Stomach (tissue), 9 donors: Measurements from ENCODE around the gene DCAF6. TPM values are rescaled to one million over a fixed set of nuclear protein-coding genes. Genes with fewer than 3 reads are reported as not detected.
A peak's percentile ranks its signal among the peaks of the same experiment; 100 is the strongest.

Experiments
- DNase-seq, 2 donors: peaks; one replicate each; pipeline versions ENCODE4 v3.0.0 to v3.0.0-alpha.2; 2013 to 2019
- H3K27ac ChIP-seq, 5 donors: fragments of 200-600 bp in 4 of 5; sonication (generic) in 4 of 5; one replicate each; pipeline ENCODE4 v1.5.1; 2013 to 2019; ENCODE audit warnings: mild to moderate bottlenecking in 1 of 5, moderate library complexity in 1 of 5
- H3K27me3 ChIP-seq, 3 donors: fragments of 200-600 bp; sonication (generic); one replicate each; pipeline ENCODE4 v1.5.1; 2017 to 2019; ENCODE audit warnings: mixed run types in 1 of 3
- H3K36me3 ChIP-seq, 4 donors: fragments of 200-600 bp; sonication (generic); 1 replicate in 3 of 4; 2 replicates in 1 of 4; pipeline ENCODE4 v1.5.1; 2016 to 2019
- H3K4me1 ChIP-seq, 4 donors: fragments of 200-600 bp; sonication (generic); one replicate each; pipeline ENCODE4 v1.5.1; 2016 to 2019
- H3K4me3 ChIP-seq, 4 donors: fragments of 200-600 bp; sonication (generic) in 3 of 4; one replicate each; pipeline ENCODE4 v1.5.1; 2016 to 2019; ENCODE audit warnings: mild to moderate bottlenecking in 1 of 4
- H3K9me3 ChIP-seq, 4 donors: fragments of 200-600 bp; sonication (generic); one replicate each; pipeline ENCODE4 v1.5.1; 2016 to 2019
- EP300 ChIP-seq: sonication (generic); formaldehyde crosslinking; IDR thresholded peaks from one replicate; pipeline ENCODE4 v1.6.1; 2017; ENCODE audit warnings: antibody characterized with exemption
- POLR2A ChIP-seq, 4 donors: fragments of 450-650 bp; IDR thresholded peaks; one replicate each; pipeline ENCODE4 v1.6.1; 2016; ENCODE audit warnings: antibody characterized with exemption in 4 of 4, control low read depth in 2 of 4, mild to moderate bottlenecking in 1 of 4, moderate library complexity in 1 of 4
- POLR2AphosphoS5 ChIP-seq, 3 donors: sonication (generic); formaldehyde crosslinking; IDR thresholded peaks; one replicate each; pipeline ENCODE4 v1.6.1; 2016; ENCODE audit warnings: antibody characterized with exemption in 3 of 3
- WGBS, 5 donors: extraction: QIAGEN DNeasy Blood & Tissue Kit in 3 of 5; methylation state at CpG; one replicate each; pipeline versions ENCODE4 v1.1.5 to v1.1.7; 2013 to 2018; 5-methylcytosine and 5-hydroxymethylcytosine counted together
- intact Hi-C: fragments of 100-400 bp; cut with DNase I; formaldehyde crosslinking; loops from one replicate; pipeline ENCODE4 v1.15.1; 2023; ENCODE audit warnings: low total_unique reads
- polyA plus RNA-seq, 3 donors: library from polyadenylated mRNA; stranded (reverse); fragments of 200-250 nt; gene quantifications; one replicate each; pipeline ENCODE4 v1.2.3, GENCODE V29; 2013
- total RNA-seq, 5 donors: library from RNA; depleted of rRNA; stranded (reverse); fragments of >200 nt; gene quantifications; one replicate each; pipeline versions ENCODE4 v1.1.0 to v1.2.3, GENCODE V29; 2014 to 2016
- TF ChIP-seq, protein P1 (sequence below), 7 experiments: fragments of 450-650 bp in 4 of 7; fragments of 200-600 bp in 3 of 7; sonication (generic) in 3 of 7; IDR thresholded peaks; one replicate each; pipeline ENCODE4 v1.5.1; 2016 to 2019; ENCODE audit warnings: antibody characterized with exemption in 7 of 7, control low read depth in 2 of 7, mild to moderate bottlenecking in 1 of 7
- donor health status: healthy with polysubstance abuse.
- donor health status: Bipolar disorder and iron deficiency.
- donor health status: healthy.

The DCAF6 gene
- total and polyA plus RNA-seq, 8 donors = 39.3 to 124 (median 71.9) TPM

DNA sequence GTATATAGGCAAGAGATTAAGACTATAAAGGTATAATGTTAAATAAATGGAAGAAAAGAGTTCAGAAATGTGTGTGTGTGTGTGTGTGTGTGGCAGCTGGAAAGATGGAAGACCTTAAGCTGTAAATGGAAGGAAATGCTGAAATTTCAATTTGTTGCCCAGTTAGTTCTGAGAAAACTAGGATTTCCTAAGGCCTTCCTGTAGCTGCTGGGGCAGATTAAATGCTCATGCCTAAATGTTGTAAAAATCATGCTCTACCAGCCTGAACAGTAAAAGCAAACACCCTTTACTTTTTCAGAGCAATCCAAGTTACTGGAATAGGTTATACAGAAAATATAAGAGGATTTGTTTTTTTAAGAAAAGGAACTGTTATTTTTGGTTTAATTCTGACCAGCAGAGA, 30.8 kb upstream of the DCAF6 start:
- Histone ChIP-seq H3K27me3 (no peaks in the 10 kb centered on the region), H3K9me3 (peaks cover 0 to 8% (median 3%) of the 10 kb centered on the region in 4 donors), H3K4me3 (no peak overlapping the region), H3K36me3 (no peaks in the 10 kb centered on the region), H3K4me1 (peaks cover 0 to 24% (median 9%) of the 10 kb centered on the region in 4 donors), H3K27ac (peak overlapping the region in 1 of 5 donors; percentile 17)
- TF ChIP-seq, protein P1, sequence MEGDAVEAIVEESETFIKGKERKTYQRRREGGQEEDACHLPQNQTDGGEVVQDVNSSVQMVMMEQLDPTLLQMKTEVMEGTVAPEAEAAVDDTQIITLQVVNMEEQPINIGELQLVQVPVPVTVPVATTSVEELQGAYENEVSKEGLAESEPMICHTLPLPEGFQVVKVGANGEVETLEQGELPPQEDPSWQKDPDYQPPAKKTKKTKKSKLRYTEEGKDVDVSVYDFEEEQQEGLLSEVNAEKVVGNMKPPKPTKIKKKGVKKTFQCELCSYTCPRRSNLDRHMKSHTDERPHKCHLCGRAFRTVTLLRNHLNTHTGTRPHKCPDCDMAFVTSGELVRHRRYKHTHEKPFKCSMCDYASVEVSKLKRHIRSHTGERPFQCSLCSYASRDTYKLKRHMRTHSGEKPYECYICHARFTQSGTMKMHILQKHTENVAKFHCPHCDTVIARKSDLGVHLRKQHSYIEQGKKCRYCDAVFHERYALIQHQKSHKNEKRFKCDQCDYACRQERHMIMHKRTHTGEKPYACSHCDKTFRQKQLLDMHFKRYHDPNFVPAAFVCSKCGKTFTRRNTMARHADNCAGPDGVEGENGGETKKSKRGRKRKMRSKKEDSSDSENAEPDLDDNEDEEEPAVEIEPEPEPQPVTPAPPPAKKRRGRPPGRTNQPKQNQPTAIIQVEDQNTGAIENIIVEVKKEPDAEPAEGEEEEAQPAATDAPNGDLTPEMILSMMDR (IDR thresholded peaks at IDR 0.05) = no peak
- TF ChIP-seq POLR2AphosphoS5 (IDR thresholded peaks at IDR 0.05) = no peak
- no peak for TF ChIP-seq EP300
- TF ChIP-seq POLR2A (IDR thresholded peaks at IDR 0.05) = no peak
- DNase-seq = no peak
- intact Hi-C loops = no loop called here

DNA sequence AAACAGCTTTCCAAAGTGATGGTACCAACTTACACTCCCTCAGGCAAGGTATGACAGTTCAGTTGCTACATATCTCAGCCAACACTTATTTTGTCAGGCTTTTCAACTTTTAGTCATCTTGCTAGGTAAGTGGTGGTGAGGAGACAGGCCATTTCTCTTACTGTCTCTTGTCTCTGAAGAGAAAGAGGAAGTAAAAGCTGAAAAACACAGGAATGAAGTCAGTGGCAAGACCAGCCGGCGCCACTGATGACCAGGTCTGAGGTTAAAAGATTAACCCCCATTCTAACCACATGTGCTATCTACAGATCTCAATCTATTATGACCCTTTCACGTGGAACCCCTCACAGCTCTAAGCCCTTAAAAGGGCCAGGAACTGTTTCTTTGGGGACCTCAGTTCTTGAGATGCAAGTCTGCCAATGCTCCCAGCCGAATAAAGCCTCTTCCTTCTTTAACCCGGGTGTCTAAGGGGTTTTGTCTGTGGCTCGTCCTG, 26.7 kb upstream of the DCAF6 start:
- Histone ChIP-seq H3K27ac (peak overlapping the region; percentile 1 to 84 (median 65)), H3K4me3 (no peak overlapping the region), H3K36me3 (peaks cover 0 to 13% (median 7%) of the 10 kb centered on the region in 4 donors), H3K4me1 (peaks cover 14 to 52% (median 33%) of the 10 kb centered on the region in 4 donors), H3K9me3 (peaks cover 0 to 8% (median 3%) of the 10 kb centered on the region in 4 donors), H3K27me3 (no peaks in the 10 kb centered on the region)
- 52 to 77% (median 60%) methylated on average over 6 of the region's 6 CpGs for WGBS, 5 donors
- intact Hi-C loops = no loop called here
- no peak for DNase-seq
- no peak for TF ChIP-seq EP300
- TF ChIP-seq, protein P1 (IDR thresholded peaks at IDR 0.05) = no peak
- TF ChIP-seq POLR2AphosphoS5 (IDR thresholded peaks at IDR 0.05) = no peak
- no peak for TF ChIP-seq POLR2A (IDR thresholded peaks at IDR 0.05)

DNA sequence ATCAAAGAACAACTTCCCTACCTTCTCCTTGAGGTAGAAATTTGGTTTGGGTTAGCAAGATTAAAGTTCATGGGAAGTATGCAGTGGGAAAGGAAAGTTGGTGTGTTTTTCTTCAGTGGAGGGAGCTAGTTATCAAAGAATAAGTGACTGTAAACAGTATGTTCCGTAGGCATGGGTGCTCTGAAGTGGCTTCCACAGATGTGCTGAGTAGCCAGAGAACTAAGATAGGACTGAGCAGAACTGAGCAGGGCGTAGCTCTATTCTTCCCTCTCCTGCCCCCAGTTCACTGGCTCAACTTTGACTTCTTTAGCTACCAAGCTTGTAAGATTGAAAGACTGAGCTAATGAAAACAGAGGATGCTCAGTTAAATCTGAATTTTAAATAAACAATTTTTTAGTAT, 26.0 kb upstream of the DCAF6 start:
- intact Hi-C loops = no loop called here
- TF ChIP-seq POLR2A (IDR thresholded peaks at IDR 0.05) = no peak
- peak in 2 of 3 donors; percentile 36 to 66 for TF ChIP-seq POLR2AphosphoS5 (IDR thresholded peaks at IDR 0.05)
- 25 to 55% (median 35%) methylated on average over 2 of the region's 2 CpGs for WGBS, 5 donors

DNA sequence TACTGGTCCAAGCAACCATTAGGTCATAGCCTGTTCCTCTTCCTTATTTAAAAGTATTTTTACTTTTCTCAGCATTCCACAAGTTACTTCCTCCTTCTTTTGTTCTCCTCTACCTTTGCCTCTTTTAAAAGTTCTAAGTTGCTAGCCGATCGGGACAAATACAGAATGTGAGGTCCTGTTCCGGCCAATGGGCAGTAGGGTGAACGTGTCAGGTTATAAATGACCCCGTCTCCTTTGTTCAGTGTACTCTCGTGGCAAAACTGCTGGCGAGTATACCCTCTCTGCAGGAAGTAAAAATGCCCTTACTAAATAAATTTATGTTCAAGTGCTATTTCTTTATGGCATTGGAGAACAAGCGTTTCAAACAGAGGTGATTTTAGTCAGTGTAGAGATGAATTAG, 25.1 kb upstream of the DCAF6 start:
- TF ChIP-seq POLR2AphosphoS5 (IDR thresholded peaks at IDR 0.05) (peak in 1 of 3 donors; percentile 66), POLR2A (IDR thresholded peaks at IDR 0.05) (no peak), EP300 (no peak)
- no peaks in the 10 kb centered on the region for H3K27me3 ChIP-seq
- peak overlapping the region in 4 of 5 donors; percentile 64 to 84 (median 71) for H3K27ac ChIP-seq
- H3K36me3 ChIP-seq = peaks cover 0 to 20% (median 15%) of the 10 kb centered on the region in 4 donors
- intact Hi-C loops = no loop called here
- 25 to 52% (median 37%) methylated on average over 8 of the region's 8 CpGs for WGBS, 5 donors
- no peak overlapping the region for H3K4me3 ChIP-seq
- DNase-seq = peak in 1 of 2 donors; percentile 74
- H3K4me1 ChIP-seq = peaks cover 14 to 55% (median 38%) of the 10 kb centered on the region in 4 donors
- peaks cover 0 to 8% (median 3%) of the 10 kb centered on the region in 4 donors for H3K9me3 ChIP-seq

More for the DNA sequence above, 26.0 kb upstream of the DCAF6 start:
- Histone ChIP-seq H3K36me3 (peaks cover 0 to 13% (median 7%) of the 10 kb centered on the region in 4 donors), H3K4me3 (no peak overlapping the region), H3K9me3 (peaks cover 0 to 8% (median 3%) of the 10 kb centered on the region in 4 donors), H3K4me1 (peaks cover 14 to 52% (median 36%) of the 10 kb centered on the region in 4 donors), H3K27ac (peak overlapping the region; percentile 61 to 84 (median 65)), H3K27me3 (no peaks in the 10 kb centered on the region)
- DNase-seq = peak in 1 of 2 donors; percentile 52

DNA sequence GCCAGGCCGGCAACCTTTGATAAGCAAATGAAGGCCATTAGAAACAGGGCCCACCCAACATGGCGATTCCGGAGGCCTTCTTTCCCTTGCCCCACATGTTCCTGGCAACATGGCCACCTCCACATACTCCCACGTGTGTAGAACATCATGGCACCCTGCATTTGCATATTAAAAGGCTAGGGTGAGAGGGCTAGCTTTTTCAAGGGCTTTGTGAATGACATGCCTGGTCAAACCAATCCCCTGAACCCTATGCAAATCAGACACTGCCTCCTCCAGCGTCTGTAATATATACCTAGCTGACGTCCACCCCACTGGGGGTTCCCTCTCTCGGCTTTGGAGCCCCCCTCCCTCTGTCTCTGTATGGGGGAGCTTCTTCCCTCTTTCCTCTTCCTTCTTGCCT, 24.2 kb upstream of the DCAF6 start:
- Histone ChIP-seq H3K4me3 (no peak overlapping the region), H3K27ac (peak overlapping the region; percentile 64 to 84 (median 77)), H3K27me3 (no peaks in the 10 kb centered on the region), H3K4me1 (peaks cover 14 to 64% (median 46%) of the 10 kb centered on the region in 4 donors), H3K36me3 (peaks cover 0 to 29% (median 24%) of the 10 kb centered on the region in 4 donors), H3K9me3 (peaks cover 0 to 8% (median 3%) of the 10 kb centered on the region in 4 donors)
- WGBS, 5 donors = 32 to 66% (median 56%) methylated on average over 7 of the region's 7 CpGs
- TF ChIP-seq POLR2AphosphoS5 (IDR thresholded peaks at IDR 0.05) (no peak), POLR2A (IDR thresholded peaks at IDR 0.05) (no peak), EP300 (no peak)
- TF ChIP-seq, protein P1 (IDR thresholded peaks at IDR 0.05) = no peak
- no peak for DNase-seq
- intact Hi-C loops = no loop called here
